VCaP (cell line): ENCODE results near the gene ZNF32.

Experiments
- H3K27ac ChIP-seq: fragments of 450-650 bp; 2 replicates; pipeline ENCODE4 v1.5.1; 2017
- TF ChIP-seq, protein P1 (sequence below): fragments of 450-650 bp; conservative IDR thresholded peaks from 2 replicates; pipeline ENCODE4 v1.5.1; 2017; ENCODE audit warnings: mild to moderate bottlenecking, moderate library complexity

Gene ZNF32

DNA sequence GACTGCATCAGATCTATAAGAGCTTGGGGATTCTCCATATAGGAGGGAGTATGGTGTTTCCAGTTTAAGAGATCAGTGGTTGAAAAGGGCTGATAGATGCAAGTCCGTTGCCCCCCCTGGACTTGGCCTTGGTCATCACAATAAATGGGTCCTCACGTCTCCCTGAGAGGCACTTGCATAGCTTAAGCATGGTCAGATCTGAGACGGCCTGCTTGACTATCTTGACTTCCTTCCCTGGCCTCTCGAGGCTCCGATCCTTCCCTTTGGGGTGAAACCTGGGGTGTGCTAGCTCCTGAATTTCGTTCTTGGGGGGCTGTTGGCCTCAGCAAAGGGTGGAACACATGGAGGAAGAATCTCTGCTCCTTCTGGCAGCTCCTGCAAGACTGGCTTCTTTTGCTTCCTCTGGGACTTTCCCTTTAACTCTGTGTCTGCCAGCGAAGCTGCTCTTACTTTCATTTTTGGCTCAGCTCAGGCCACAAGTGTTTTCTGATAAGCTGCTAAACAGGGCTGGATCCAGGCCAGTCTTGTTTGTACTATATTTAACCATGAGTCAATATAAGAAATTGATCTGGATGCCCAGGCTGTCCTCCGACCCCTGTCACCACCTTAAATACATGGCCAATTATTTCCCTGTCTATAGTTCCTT, 53.6 kb downstream of the ZNF32 start:
- no peak overlapping the region for H3K27ac ChIP-seq
- TF ChIP-seq, protein P1, sequence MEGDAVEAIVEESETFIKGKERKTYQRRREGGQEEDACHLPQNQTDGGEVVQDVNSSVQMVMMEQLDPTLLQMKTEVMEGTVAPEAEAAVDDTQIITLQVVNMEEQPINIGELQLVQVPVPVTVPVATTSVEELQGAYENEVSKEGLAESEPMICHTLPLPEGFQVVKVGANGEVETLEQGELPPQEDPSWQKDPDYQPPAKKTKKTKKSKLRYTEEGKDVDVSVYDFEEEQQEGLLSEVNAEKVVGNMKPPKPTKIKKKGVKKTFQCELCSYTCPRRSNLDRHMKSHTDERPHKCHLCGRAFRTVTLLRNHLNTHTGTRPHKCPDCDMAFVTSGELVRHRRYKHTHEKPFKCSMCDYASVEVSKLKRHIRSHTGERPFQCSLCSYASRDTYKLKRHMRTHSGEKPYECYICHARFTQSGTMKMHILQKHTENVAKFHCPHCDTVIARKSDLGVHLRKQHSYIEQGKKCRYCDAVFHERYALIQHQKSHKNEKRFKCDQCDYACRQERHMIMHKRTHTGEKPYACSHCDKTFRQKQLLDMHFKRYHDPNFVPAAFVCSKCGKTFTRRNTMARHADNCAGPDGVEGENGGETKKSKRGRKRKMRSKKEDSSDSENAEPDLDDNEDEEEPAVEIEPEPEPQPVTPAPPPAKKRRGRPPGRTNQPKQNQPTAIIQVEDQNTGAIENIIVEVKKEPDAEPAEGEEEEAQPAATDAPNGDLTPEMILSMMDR, result no peak
